Measurements from ENCODE around the gene CASR.
"Not testable (repeated sequence)": the region's sequence is repeated elsewhere in the genome, so short reads cannot be mapped to it uniquely, and the experiment has no call there.

The CASR gene

DNA sequence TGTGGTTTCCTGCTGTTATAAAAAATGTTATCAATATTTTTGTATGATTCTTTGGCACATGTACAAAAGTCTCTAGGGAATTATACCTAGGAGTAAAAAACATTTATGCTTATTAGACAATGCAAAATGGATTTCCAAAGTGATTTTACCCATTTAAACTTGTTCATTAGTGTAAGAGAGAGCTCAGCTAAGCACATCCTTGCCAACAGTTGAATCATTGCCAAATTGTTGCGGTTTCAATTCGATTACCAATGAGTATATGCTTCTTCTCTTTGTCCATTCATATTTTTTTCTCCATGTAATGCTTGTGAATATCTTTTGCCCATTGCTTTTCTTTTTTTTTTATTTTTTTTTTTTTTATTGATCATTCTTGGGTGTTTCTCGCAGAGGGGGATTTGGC is 17.2 kb downstream of the CASR start:
- Histone ChIP-seq H2BK15ac (replicated peaks; ENCODE audit: low read depth) (no peak overlapping the region), H2BK120ac (ENCODE audit: low read depth, low read length) (no peak overlapping the region), H3K4me2 (ENCODE audit: low read length) (no peak overlapping the region), H4K8ac (ENCODE audit: low read depth, low read length) (no peak overlapping the region), H3K23ac (ENCODE audit: low read length) (no peak overlapping the region), H3K4ac (ENCODE audit: low read depth, low read length) (no peak overlapping the region), H2BK5ac (ENCODE audit: low read length) (no peak overlapping the region), H3K27ac (ENCODE audit: low read depth, low read length) (no peak overlapping the region), H3K79me1 (ENCODE audit: low read length) (no peaks in the 10 kb centered on the region), H3K18ac (ENCODE audit: low read length) (no peak overlapping the region), H2AK5ac (ENCODE audit: low read length) (no peak overlapping the region), H3K4me3 (ENCODE audit: low read length) (no peak overlapping the region), H3K9ac (ENCODE audit: low read length) (no peak overlapping the region), H3K4me1 (ENCODE audit: control insufficient read depth, low read depth, low read length) (no peaks in the 10 kb centered on the region), H3K79me2 (ENCODE audit: control insufficient read depth, insufficient read depth, low read length) (no peaks in the 10 kb centered on the region), H3K56ac (ENCODE audit: low read length) (no peak overlapping the region), H3K27me3 (ENCODE audit: insufficient read depth, low read length, poor library complexity) (no peaks in the 10 kb centered on the region), H4K5ac (ENCODE audit: low read length) (no peak overlapping the region), H3K36me3 (ENCODE audit: control insufficient read depth, insufficient read depth, low read length) (no peaks in the 10 kb centered on the region)
- no peak for DNase-seq
- no CpG with 5 or more reads among the region's 3 CpGs for WGBS (ENCODE audit: extremely low coverage, insufficient coverage, low lambda C conversion rate)

DNA sequence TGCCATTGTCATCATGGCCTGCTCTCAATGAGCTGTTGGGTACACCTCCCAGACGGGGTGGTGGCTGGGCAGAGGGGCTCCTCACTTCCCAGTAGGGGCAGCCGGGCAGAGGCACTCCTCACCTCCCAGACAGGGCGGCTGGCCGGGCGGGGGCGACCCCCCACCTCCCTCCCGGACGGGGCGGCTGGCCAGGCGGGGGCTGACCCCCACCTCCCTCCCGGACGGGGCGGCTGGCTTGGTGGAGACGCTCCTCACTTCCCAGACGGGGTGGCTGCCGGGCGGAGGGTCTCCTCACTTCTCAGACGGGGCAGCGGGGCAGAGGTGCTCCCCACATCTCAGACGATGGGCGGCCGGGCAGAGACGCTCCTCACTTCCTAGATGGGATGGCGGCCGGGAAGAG is 18.0 kb downstream of the CASR start:
- not testable (repeated sequence) for H3K23ac ChIP-seq (ENCODE audit: low read length); H3K27me3 ChIP-seq (ENCODE audit: insufficient read depth, low read length, poor library complexity); H4K8ac ChIP-seq (ENCODE audit: low read depth, low read length); H3K36me3 ChIP-seq (ENCODE audit: control insufficient read depth, insufficient read depth, low read length); H3K4me3 ChIP-seq (ENCODE audit: low read length); H3K27ac ChIP-seq (ENCODE audit: low read depth, low read length); H3K4me2 ChIP-seq (ENCODE audit: low read length); H2AK5ac ChIP-seq (ENCODE audit: low read length); H2BK120ac ChIP-seq (ENCODE audit: low read depth, low read length); H3K56ac ChIP-seq (ENCODE audit: low read length); H3K4ac ChIP-seq (ENCODE audit: low read depth, low read length); H3K9ac ChIP-seq (ENCODE audit: low read length); DNase-seq; H4K5ac ChIP-seq (ENCODE audit: low read length); H2BK15ac ChIP-seq (replicated peaks; ENCODE audit: low read depth); H3K79me1 ChIP-seq (ENCODE audit: low read length); H3K4me1 ChIP-seq (ENCODE audit: control insufficient read depth, low read depth, low read length); H2BK5ac ChIP-seq (ENCODE audit: low read length); H3K18ac ChIP-seq (ENCODE audit: low read length); H3K79me2 ChIP-seq (ENCODE audit: control insufficient read depth, insufficient read depth, low read length)
- no CpG with 5 or more reads among the region's 25 CpGs for WGBS (ENCODE audit: extremely low coverage, insufficient coverage, low lambda C conversion rate)

DNA sequence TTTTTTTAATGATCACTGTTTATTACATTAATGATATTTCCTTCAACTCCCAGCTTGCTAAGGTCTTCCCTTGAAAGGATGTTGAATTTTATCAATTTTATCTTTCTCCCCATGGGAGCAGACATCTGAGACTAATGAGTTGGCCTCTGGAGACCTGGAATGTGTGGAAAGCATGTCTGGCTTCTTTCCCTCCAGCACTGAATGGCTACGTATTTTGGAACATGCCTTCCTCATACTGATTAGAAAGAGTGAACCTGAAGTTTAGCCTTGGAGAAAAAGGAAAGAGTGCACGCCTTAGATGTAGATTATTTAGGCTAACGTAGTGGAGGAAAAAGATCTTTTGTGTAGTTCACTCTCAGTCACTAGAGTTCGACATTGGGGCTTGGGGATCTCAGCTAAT is 25.1 kb downstream of the CASR start:
- peak; percentile 7 for DNase-seq
- no peak overlapping the region for H2BK5ac ChIP-seq (ENCODE audit: low read length)
- no peak overlapping the region for H3K4me3 ChIP-seq (ENCODE audit: low read length)
- H3K4ac ChIP-seq (ENCODE audit: low read depth, low read length) = no peak overlapping the region
- no peaks in the 10 kb centered on the region for H3K36me3 ChIP-seq (ENCODE audit: control insufficient read depth, insufficient read depth, low read length)
- no peak overlapping the region for H3K56ac ChIP-seq (ENCODE audit: low read length)
- H2BK120ac ChIP-seq (ENCODE audit: low read depth, low read length) = no peak overlapping the region
- WGBS (ENCODE audit: extremely low coverage, insufficient coverage, low lambda C conversion rate) = no CpG with 5 or more reads among the region's 4 CpGs
- no peak overlapping the region for H4K5ac ChIP-seq (ENCODE audit: low read length)
- H4K8ac ChIP-seq (ENCODE audit: low read depth, low read length) = no peak overlapping the region
- no peak overlapping the region for H3K27ac ChIP-seq (ENCODE audit: low read depth, low read length)
- H3K4me2 ChIP-seq (ENCODE audit: low read length) = no peak overlapping the region
- no peak overlapping the region for H3K18ac ChIP-seq (ENCODE audit: low read length)
- H3K4me1 ChIP-seq (ENCODE audit: control insufficient read depth, low read depth, low read length) = no peaks in the 10 kb centered on the region
- no peak overlapping the region for H3K23ac ChIP-seq (ENCODE audit: low read length)
- H3K9ac ChIP-seq (ENCODE audit: low read length) = no peak overlapping the region
- H2BK15ac ChIP-seq (replicated peaks; ENCODE audit: low read depth) = no peak overlapping the region
- no peaks in the 10 kb centered on the region for H3K79me2 ChIP-seq (ENCODE audit: control insufficient read depth, insufficient read depth, low read length)
- H3K27me3 ChIP-seq (ENCODE audit: insufficient read depth, low read length, poor library complexity) = no peaks in the 10 kb centered on the region
- H3K79me1 ChIP-seq (ENCODE audit: low read length) = no peaks in the 10 kb centered on the region
- H2AK5ac ChIP-seq (ENCODE audit: low read length) = no peak overlapping the region

DNA sequence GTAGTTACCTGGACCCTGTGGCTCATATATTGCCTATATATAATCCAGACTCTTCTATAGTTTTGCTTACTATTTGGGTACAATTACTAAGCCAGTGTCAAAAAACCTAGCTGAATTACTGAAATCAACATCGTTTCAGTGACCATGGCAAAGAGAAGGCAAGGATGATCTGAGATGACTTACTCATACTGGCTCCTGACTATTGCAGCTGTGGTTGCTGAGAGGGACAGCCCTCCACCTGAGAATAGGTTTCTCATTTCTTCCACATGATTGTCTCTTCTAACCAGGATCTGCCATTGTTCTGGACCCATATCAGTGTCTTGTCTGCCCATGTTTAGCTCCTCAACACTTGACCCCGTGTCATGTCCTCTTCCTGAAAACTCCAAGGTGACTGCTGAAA is 30.2 kb downstream of the CASR start:
- Histone ChIP-seq H3K23ac (ENCODE audit: low read length) (no peak overlapping the region), H2BK120ac (ENCODE audit: low read depth, low read length) (no peak overlapping the region), H3K27ac (ENCODE audit: low read depth, low read length) (no peak overlapping the region), H3K36me3 (ENCODE audit: control insufficient read depth, insufficient read depth, low read length) (no peaks in the 10 kb centered on the region), H4K5ac (ENCODE audit: low read length) (no peak overlapping the region), H3K4me1 (ENCODE audit: control insufficient read depth, low read depth, low read length) (no peaks in the 10 kb centered on the region), H3K4me3 (ENCODE audit: low read length) (no peak overlapping the region), H3K9ac (ENCODE audit: low read length) (no peak overlapping the region), H2BK5ac (ENCODE audit: low read length) (no peak overlapping the region), H4K8ac (ENCODE audit: low read depth, low read length) (no peak overlapping the region), H3K79me2 (ENCODE audit: control insufficient read depth, insufficient read depth, low read length) (no peaks in the 10 kb centered on the region), H3K18ac (ENCODE audit: low read length) (no peak overlapping the region), H3K79me1 (ENCODE audit: low read length) (no peaks in the 10 kb centered on the region), H2BK15ac (replicated peaks; ENCODE audit: low read depth) (no peak overlapping the region), H3K4me2 (ENCODE audit: low read length) (no peak overlapping the region), H3K56ac (ENCODE audit: low read length) (no peak overlapping the region), H3K4ac (ENCODE audit: low read depth, low read length) (no peak overlapping the region), H2AK5ac (ENCODE audit: low read length) (no peak overlapping the region), H3K27me3 (ENCODE audit: insufficient read depth, low read length, poor library complexity) (no peaks in the 10 kb centered on the region)
- no CpG with 5 or more reads among the region's 2 CpGs for WGBS (ENCODE audit: extremely low coverage, insufficient coverage, low lambda C conversion rate)
- no peak for DNase-seq

DNA sequence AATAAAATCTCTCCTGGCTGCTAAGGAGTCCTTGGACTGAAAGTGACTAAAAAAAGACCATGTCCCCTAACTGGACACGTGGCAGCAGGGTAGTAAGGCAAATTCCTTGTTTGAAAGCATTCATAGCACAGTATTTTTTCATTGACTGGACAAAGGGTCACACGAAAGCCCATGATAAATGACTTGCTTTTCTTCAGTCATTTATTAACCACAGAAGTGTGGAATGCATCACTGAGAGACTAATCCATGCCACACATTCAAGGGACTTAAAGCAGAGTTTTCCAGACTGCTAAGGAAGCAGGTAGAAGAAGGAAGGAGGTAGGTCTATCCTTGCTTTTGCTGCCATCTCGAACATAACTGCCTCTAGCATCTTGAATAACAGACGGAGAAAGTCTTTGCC is 31.2 kb downstream of the CASR start:
- Histone ChIP-seq H2AK5ac (ENCODE audit: low read length) (no peak overlapping the region), H3K4me3 (ENCODE audit: low read length) (no peak overlapping the region), H2BK15ac (replicated peaks; ENCODE audit: low read depth) (no peak overlapping the region), H3K36me3 (ENCODE audit: control insufficient read depth, insufficient read depth, low read length) (no peaks in the 10 kb centered on the region), H4K5ac (ENCODE audit: low read length) (no peak overlapping the region), H3K79me2 (ENCODE audit: control insufficient read depth, insufficient read depth, low read length) (no peaks in the 10 kb centered on the region), H3K56ac (ENCODE audit: low read length) (no peak overlapping the region), H2BK120ac (ENCODE audit: low read depth, low read length) (no peak overlapping the region), H3K4ac (ENCODE audit: low read depth, low read length) (no peak overlapping the region), H3K27me3 (ENCODE audit: insufficient read depth, low read length, poor library complexity) (no peaks in the 10 kb centered on the region), H3K9ac (ENCODE audit: low read length) (no peak overlapping the region), H4K8ac (ENCODE audit: low read depth, low read length) (no peak overlapping the region), H3K23ac (ENCODE audit: low read length) (no peak overlapping the region), H3K4me2 (ENCODE audit: low read length) (no peak overlapping the region), H3K4me1 (ENCODE audit: control insufficient read depth, low read depth, low read length) (no peaks in the 10 kb centered on the region), H3K18ac (ENCODE audit: low read length) (no peak overlapping the region), H2BK5ac (ENCODE audit: low read length) (no peak overlapping the region), H3K79me1 (ENCODE audit: low read length) (no peaks in the 10 kb centered on the region), H3K27ac (ENCODE audit: low read depth, low read length) (no peak overlapping the region)
- WGBS (ENCODE audit: extremely low coverage, insufficient coverage, low lambda C conversion rate) = no CpG with 5 or more reads among the region's 4 CpGs
- DNase-seq = no peak

DNA sequence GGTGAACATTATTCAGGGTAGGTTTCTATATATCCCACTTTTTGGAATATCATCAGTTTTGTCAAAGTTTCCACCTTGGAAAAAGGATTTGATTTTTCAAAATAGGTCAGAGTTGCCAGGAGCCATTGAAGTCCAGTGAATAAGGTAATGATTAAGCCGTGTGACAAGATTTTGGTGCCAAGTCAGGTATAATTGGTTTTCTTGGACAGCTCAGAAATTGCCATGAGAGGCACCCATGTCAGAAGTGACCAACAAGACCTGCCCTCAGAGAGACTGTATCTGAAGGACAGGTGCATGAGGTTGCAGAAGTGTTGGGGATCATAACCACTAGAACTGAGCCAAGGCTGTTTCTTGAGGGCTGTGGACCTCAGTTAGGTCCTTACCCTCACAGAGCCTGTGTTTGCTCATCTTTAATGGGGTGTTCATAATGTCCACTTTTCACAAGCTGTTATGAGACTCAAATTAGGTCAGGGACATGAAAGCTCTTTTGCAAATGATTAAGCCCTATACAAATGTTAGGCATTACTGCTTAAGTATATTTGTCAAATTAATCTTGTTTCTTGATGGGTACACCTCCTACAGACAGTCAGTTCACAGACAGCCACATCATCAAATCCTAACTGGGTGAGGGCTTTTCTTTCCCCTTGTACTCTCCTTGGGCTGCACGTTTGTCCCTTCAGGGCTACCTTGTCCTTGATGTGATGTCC is 32.3 kb downstream of the CASR start:
- Histone ChIP-seq H3K9ac (ENCODE audit: low read length) (no peak overlapping the region), H3K27me3 (ENCODE audit: insufficient read depth, low read length, poor library complexity) (no peaks in the 10 kb centered on the region), H2BK120ac (ENCODE audit: low read depth, low read length) (no peak overlapping the region), H2BK5ac (ENCODE audit: low read length) (no peak overlapping the region), H3K36me3 (ENCODE audit: control insufficient read depth, insufficient read depth, low read length) (no peaks in the 10 kb centered on the region), H3K4me3 (ENCODE audit: low read length) (no peak overlapping the region), H3K27ac (ENCODE audit: low read depth, low read length) (no peak overlapping the region), H3K79me2 (ENCODE audit: control insufficient read depth, insufficient read depth, low read length) (no peaks in the 10 kb centered on the region), H3K79me1 (ENCODE audit: low read length) (no peaks in the 10 kb centered on the region), H3K56ac (ENCODE audit: low read length) (no peak overlapping the region), H2BK15ac (replicated peaks; ENCODE audit: low read depth) (no peak overlapping the region), H3K4ac (ENCODE audit: low read depth, low read length) (no peak overlapping the region), H4K8ac (ENCODE audit: low read depth, low read length) (no peak overlapping the region), H3K4me1 (ENCODE audit: control insufficient read depth, low read depth, low read length) (no peaks in the 10 kb centered on the region), H3K18ac (ENCODE audit: low read length) (no peak overlapping the region), H4K5ac (ENCODE audit: low read length) (no peak overlapping the region), H3K23ac (ENCODE audit: low read length) (no peak overlapping the region), H3K4me2 (ENCODE audit: low read length) (no peak overlapping the region), H2AK5ac (ENCODE audit: low read length) (no peak overlapping the region)
- no CpG with 5 or more reads among the region's 2 CpGs for WGBS (ENCODE audit: extremely low coverage, insufficient coverage, low lambda C conversion rate)
- DNase-seq = no peak

Measured in mesendoderm (in vitro differentiated cells).